ENCODE measurements around the gene ABCC8.

Gene ABCC8

GRCh38 chr11:17504330-17505107 lies 27.9 kb upstream of the ABCC8 start:
- no peak for DNase-seq

- no peak for DNase-seq
Observed at GRCh38 chr11:17502630-17503029, 26.0 kb upstream of the ABCC8 start.

GRCh38 chr11:17500673-17501072 lies 24.0 kb upstream of the ABCC8 start:
- DNase-seq = no peak

- no peak for DNase-seq
Observed at GRCh38 chr11:17498475-17498874, 21.8 kb upstream of the ABCC8 start.

GRCh38 chr11:17498058-17498457 lies 21.4 kb upstream of the ABCC8 start:
- DNase-seq = no peak

GRCh38 chr11:17496406-17496805 lies 19.8 kb upstream of the ABCC8 start:
- DNase-seq = no peak

GRCh38 chr11:17494019-17494418 lies 17.4 kb upstream of the ABCC8 start:
- no peak for DNase-seq

GRCh38 chr11:17490938-17491337 lies 14.3 kb upstream of the ABCC8 start:
- no peak for DNase-seq

- no peak for DNase-seq
Observed at GRCh38 chr11:17490232-17490631, 13.6 kb upstream of the ABCC8 start.

GRCh38 chr11:17489751-17490150 lies 13.1 kb upstream of the ABCC8 start:
- DNase-seq = no peak

GRCh38 chr11:17488563-17488962 lies 11.9 kb upstream of the ABCC8 start:
- no peak for DNase-seq

GRCh38 chr11:17486646-17487045 lies 10.0 kb upstream of the ABCC8 start:
- no peak for DNase-seq

- DNase-seq = no peak
Observed at GRCh38 chr11:17483505-17483904, 6.9 kb upstream of the ABCC8 start.

GRCh38 chr11:17481905-17482304 lies 5.3 kb upstream of the ABCC8 start:
- no peak for DNase-seq

GRCh38 chr11:17479284-17480214 lies 2.9 kb upstream of the ABCC8 start:
- no peak for DNase-seq

- DNase-seq = no peak
Observed at GRCh38 chr11:17478070-17478469, 1.4 kb upstream of the ABCC8 start.

GRCh38 chr11:17477361-17477760 lies 716 bp upstream of the ABCC8 start:
- DNase-seq = no peak

GRCh38 chr11:17477084-17477333 lies 364 bp upstream of the ABCC8 start:
- no peak for DNase-seq

- no peak for DNase-seq
Observed at GRCh38 chr11:17475666-17476316, 854 bp downstream of the ABCC8 start.

- no peak for DNase-seq
Observed at GRCh38 chr11:17473071-17473744, 3.4 kb downstream of the ABCC8 start.

GRCh38 chr11:17472467-17472866 lies 4.2 kb downstream of the ABCC8 start:
- no peak for DNase-seq

GRCh38 chr11:17471501-17471900 lies 5.1 kb downstream of the ABCC8 start:
- DNase-seq = no peak

GRCh38 chr11:17469998-17470397 lies 6.6 kb downstream of the ABCC8 start:
- no peak for DNase-seq

Measured in cortex of kidney (tissue), 1 donor.